BLaER1 treated with 17β-estradiol and CSF1 and Interleukin-3, amounts not matched to agents 10 nM and 100 nM (cell line): ENCODE data around the gene CENPP.

Experiments used
- H3K27ac ChIP-seq, 11 experiments: shearing (Covaris generic); formaldehyde crosslinking; 2 replicates each; pipeline ENCODE4 v1.8.1; 2022
- H3K27me3 ChIP-seq, 11 experiments: shearing (Covaris generic); formaldehyde crosslinking; 2 replicates each; pipeline ENCODE4 v1.8.1; 2022
- H3K36me3 ChIP-seq, 11 experiments: shearing (Covaris generic); formaldehyde crosslinking; 2 replicates each; pipeline ENCODE4 v1.8.1; 2022
- H3K4me1 ChIP-seq, 10 experiments: shearing (Covaris generic); formaldehyde crosslinking; 2 replicates each; pipeline ENCODE4 v1.8.1; 2022
- H3K4me2 ChIP-seq, 11 experiments: shearing (Covaris generic); formaldehyde crosslinking; 2 replicates each; pipeline ENCODE4 v1.8.1; 2022
- H3K4me3 ChIP-seq, 10 experiments: shearing (Covaris generic); formaldehyde crosslinking; 2 replicates each; pipeline ENCODE4 v1.8.1; 2022
- H3K9ac ChIP-seq, 11 experiments: shearing (Covaris generic); formaldehyde crosslinking; 2 replicates each; pipeline ENCODE4 v1.8.1; 2022
- H3K9me3 ChIP-seq, 11 experiments: shearing (Covaris generic); formaldehyde crosslinking; replicated peaks in 1 of 11; 2 replicates each; pipeline ENCODE4 v1.8.1; 2022
- H4K20me1 ChIP-seq, 11 experiments: shearing (Covaris generic); formaldehyde crosslinking; 2 replicates each; pipeline ENCODE4 v1.8.1; 2022
- Cebpa-rat ChIP-seq, 11 experiments: shearing (Covaris generic); IDR thresholded peaks; 2 replicates each; pipeline ENCODE4 v1.8.1; 2022

The CENPP gene

DNA sequence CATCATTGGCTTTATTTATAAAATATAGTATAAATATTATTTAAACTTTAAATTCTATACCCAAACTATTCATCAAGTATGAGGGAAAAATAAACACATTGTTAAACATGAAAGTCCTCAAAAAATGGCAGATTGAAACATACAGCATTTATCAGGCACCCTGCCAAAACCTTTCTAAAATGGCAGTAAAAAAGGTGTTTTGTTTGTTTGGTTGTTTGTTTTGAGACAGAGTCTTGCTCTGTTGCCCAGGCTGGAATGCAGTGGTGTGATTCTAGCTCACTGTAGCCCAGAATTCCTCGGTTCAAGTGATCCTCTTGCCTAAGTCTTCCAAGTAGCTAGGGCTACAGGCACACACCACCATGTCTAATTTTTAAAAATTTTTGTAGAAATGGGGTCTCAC, 270.2 kb downstream of the CENPP start:
- Histone ChIP-seq H3K4me2 (peak overlapping the region in 2 of 11 experiments; percentile 43 to 53; a peak in 1 of 22 replicates), H3K27ac (no peak overlapping the region), H3K27me3 (no peaks in the 10 kb centered on the region), H3K4me3 (no peak overlapping the region), H3K9me3 (no peaks in the 10 kb centered on the region), H3K9ac (no peak overlapping the region), H3K4me1 (peaks cover 0 to 12% (median 1%) of the 10 kb centered on the region in 10 experiments; a peak in 9 of 20 replicates), H4K20me1 (no peaks in the 10 kb centered on the region), H3K36me3 (no peaks in the 10 kb centered on the region)
- no peak for TF ChIP-seq Cebpa-rat (IDR thresholded peaks at IDR 0.05)

DNA sequence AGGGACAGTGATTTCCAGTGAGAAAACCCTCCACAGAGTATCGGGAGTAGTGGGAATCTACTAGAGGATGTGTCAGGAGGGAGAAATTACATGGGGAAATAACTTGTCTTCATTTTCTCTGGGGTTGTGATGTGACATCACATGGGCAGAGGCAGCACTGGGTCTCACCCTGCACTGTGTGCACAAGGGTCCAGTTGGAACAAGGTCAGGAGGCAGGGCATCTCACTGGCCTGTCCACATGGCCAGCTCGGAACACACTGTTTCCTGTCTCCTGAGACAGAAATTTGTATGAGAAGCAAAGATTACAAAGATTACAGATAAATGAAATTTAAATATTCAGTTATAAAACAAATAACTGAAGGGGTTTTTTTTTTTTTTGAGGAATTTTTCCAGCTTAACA, 272.6 kb downstream of the CENPP start:
- Histone ChIP-seq H3K4me1 (peaks cover 0 to 10% (median 1%) of the 10 kb centered on the region in 10 experiments; a peak in 9 of 20 replicates), H3K27ac (no peak overlapping the region), H3K4me2 (no peak overlapping the region), H4K20me1 (no peaks in the 10 kb centered on the region), H3K36me3 (peaks cover 0 to under 1% (median 0%) of the 10 kb centered on the region in 11 experiments; a peak in 2 of 22 replicates), H3K9ac (no peak overlapping the region), H3K9me3 (peaks cover 0 to 5% (median 3%) of the 10 kb centered on the region in 11 experiments; a peak in 17 of 22 replicates), H3K27me3 (no peaks in the 10 kb centered on the region), H3K4me3 (no peak overlapping the region)
- no peak for TF ChIP-seq Cebpa-rat (IDR thresholded peaks at IDR 0.05)

DNA sequence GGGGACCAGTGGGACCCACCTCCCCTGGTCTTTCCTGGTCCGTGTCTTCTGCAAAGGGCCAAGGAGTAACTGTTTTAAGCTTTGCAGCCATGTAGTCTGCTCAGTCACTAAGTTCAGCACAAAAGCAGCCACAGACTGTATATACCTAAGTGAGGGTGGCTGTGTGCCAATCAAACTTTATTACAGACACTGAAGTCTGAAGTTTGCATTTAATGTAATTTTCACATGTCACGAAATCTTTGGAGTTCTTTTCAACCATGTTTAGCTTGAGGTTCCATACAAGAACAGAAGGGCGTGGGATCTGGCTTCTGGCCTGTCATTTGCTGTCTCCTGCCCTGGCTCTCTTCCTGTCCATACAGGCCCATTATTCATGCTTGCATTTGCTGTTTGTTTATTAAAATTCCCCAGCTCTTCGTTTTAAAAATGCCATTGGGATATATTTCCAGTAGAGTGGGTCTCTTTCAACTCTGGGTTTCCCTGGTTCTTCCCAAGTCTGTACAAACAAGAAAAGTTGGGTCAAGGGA, 274.2 kb downstream of the CENPP start:
- peaks cover 14 to 21% (median 19%) of the 10 kb centered on the region in 11 experiments for H3K9me3 ChIP-seq
- H3K4me3 ChIP-seq = no peak overlapping the region
- peaks cover 0 to 16% (median 12%) of the 10 kb centered on the region in 11 experiments; a peak in 14 of 22 replicates for H3K36me3 ChIP-seq
- H4K20me1 ChIP-seq = no peaks in the 10 kb centered on the region
- no peak for TF ChIP-seq Cebpa-rat (IDR thresholded peaks at IDR 0.05)
- H3K9ac ChIP-seq = no peak overlapping the region
- H3K4me1 ChIP-seq = peaks cover 0 to 10% (median 1%) of the 10 kb centered on the region in 10 experiments; a peak in 9 of 20 replicates
- H3K4me2 ChIP-seq = no peak overlapping the region
- no peak overlapping the region for H3K27ac ChIP-seq
- no peaks in the 10 kb centered on the region for H3K27me3 ChIP-seq

DNA sequence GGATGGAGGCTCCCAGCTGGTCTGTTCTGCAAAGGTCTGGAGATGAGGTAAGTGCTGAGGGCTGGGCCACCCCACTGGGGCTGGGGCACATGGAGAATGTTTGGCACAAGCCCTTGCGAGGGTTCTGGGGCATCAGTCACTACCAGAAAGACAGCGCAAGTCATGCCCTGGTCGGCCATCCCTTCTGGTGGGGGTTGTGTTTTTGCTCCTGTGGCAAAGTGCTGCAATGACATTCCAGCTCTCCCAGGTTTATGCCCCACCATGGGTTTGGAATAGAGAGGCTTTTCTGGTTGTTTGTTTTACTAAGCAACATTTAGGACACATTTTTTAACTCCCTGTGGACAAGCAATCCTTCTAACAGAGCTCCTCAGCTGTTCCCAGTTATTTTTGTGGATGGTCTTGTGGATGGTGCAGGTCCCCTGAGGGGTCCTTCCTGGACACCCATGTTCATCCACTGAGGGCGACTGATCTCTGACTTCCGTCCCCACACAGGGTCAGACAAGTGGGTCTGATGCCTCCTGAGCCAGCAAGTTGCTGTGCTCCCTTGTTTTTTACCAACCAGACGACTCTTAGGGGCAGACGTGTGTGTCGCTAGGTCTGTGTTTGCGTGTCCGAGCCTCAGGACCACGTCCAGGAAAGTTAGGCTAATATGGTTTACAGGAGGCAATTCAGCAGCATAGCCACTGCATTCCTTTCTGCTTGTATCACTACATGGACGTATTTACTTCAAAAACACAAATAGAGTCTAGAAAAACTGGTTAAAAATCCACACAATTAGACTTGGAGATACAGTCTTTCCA, 274.9 kb downstream of the CENPP start:
- Histone ChIP-seq H3K27ac (no peak overlapping the region), H3K4me1 (peaks cover 0 to 10% (median 1%) of the 10 kb centered on the region in 10 experiments; a peak in 9 of 20 replicates)

DNA sequence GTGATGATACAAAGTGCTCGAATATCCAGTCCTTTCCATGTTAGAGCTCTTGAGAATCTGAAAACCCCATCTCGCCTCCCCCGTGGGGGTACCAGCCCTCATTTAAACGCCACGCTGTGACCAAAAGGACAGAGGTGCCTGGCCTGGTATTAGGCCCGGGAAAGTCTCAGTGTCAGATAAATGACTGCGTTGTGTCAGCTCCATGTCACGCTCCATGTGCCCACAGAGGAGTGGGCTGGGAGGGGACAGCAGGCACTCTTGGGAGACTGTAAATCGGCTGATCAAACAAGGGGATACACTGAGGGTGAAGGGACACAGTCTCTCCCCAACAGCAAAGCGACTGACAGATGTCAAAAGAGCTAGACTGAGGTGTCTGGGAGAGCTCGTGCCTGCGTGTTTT, 275.7 kb downstream of the CENPP start:
- TF ChIP-seq Cebpa-rat (IDR thresholded peaks at IDR 0.05) = no peak
- Histone ChIP-seq H3K4me2 (no peak overlapping the region), H4K20me1 (no peaks in the 10 kb centered on the region), H3K27ac (no peak overlapping the region; a peak in 1 of 22 replicates), H3K27me3 (no peaks in the 10 kb centered on the region), H3K4me1 (peaks cover 0 to 5% (median under 1%) of the 10 kb centered on the region in 10 experiments; a peak in 9 of 20 replicates), H3K9ac (no peak overlapping the region), H3K4me3 (no peak overlapping the region), H3K36me3 (peaks cover 0 to 26% (median 16%) of the 10 kb centered on the region in 11 experiments; a peak in 15 of 22 replicates), H3K9me3 (peaks cover 25 to 34% (median 30%) of the 10 kb centered on the region in 11 experiments)

More for the DNA sequence above, 274.9 kb downstream of the CENPP start:
- H3K27me3 ChIP-seq = no peaks in the 10 kb centered on the region
- no peak for TF ChIP-seq Cebpa-rat (IDR thresholded peaks at IDR 0.05)
- no peak overlapping the region for H3K4me2 ChIP-seq
- H4K20me1 ChIP-seq = no peaks in the 10 kb centered on the region
- H3K4me3 ChIP-seq = no peak overlapping the region
- peaks cover 21 to 28% (median 25%) of the 10 kb centered on the region in 11 experiments for H3K9me3 ChIP-seq
- peaks cover 0 to 22% (median 16%) of the 10 kb centered on the region in 11 experiments; a peak in 15 of 22 replicates for H3K36me3 ChIP-seq
- no peak overlapping the region for H3K9ac ChIP-seq

DNA sequence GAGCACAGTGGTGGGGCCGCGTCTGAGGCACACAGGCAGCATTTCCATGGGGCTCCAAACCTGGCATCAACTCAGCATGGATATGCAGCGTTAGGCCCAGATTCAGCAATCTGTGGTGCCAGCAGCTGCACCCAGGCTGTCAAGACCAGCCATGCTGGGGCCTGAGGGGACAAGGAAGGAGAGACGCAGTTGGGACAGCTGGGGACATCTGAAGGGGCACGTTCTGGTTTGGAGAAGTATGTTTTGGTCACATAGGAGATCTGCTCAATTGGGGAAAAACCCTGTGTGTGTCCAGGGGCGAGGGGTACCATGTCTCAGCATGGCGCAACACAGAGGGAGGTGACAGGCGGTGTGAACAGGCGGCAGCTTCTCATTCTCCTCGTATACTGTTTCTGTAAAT, 276.7 kb downstream of the CENPP start:
- Histone ChIP-seq H4K20me1 (no peaks in the 10 kb centered on the region), H3K9ac (no peak overlapping the region), H3K27me3 (no peaks in the 10 kb centered on the region), H3K4me3 (no peak overlapping the region), H3K4me2 (no peak overlapping the region), H3K27ac (no peak overlapping the region), H3K36me3 (peaks cover 0 to 26% (median 16%) of the 10 kb centered on the region in 11 experiments; a peak in 15 of 22 replicates), H3K4me1 (no peaks in the 10 kb centered on the region), H3K9me3 (peaks cover 25 to 34% (median 30%) of the 10 kb centered on the region in 11 experiments)
- no peak for TF ChIP-seq Cebpa-rat (IDR thresholded peaks at IDR 0.05)

DNA sequence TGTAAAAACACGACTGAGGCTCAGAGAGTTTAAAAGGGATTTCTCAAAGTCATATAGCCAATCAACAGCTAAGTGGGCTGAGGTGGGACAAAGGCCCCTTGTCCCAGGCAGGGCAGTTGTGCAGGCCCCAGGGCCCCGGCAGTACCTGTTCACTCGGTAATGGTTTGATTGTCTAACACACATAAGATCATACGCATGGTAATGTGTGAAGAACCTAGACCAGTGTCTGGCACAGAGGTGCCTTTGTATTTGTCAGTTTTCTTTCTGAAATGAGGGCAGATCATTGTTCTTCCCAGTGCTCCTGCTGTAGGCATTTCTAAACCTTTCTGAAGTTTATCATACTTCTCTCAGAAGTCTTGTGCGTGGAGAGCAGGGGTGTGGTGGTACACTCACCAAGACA, 277.3 kb downstream of the CENPP start:
- no peaks in the 10 kb centered on the region for H4K20me1 ChIP-seq
- peaks cover 0 to 26% (median 16%) of the 10 kb centered on the region in 11 experiments; a peak in 15 of 22 replicates for H3K36me3 ChIP-seq
- H3K9ac ChIP-seq = no peak overlapping the region
- no peak overlapping the region for H3K4me3 ChIP-seq
- H3K27me3 ChIP-seq = no peaks in the 10 kb centered on the region
- peaks cover 0 to 6% (median 0%) of the 10 kb centered on the region in 10 experiments; a peak in 2 of 20 replicates for H3K4me1 ChIP-seq
- H3K27ac ChIP-seq = no peak overlapping the region
- no peak overlapping the region for H3K4me2 ChIP-seq
- H3K9me3 ChIP-seq = peaks cover 25 to 34% (median 30%) of the 10 kb centered on the region in 11 experiments
- no peak for TF ChIP-seq Cebpa-rat (IDR thresholded peaks at IDR 0.05)

DNA sequence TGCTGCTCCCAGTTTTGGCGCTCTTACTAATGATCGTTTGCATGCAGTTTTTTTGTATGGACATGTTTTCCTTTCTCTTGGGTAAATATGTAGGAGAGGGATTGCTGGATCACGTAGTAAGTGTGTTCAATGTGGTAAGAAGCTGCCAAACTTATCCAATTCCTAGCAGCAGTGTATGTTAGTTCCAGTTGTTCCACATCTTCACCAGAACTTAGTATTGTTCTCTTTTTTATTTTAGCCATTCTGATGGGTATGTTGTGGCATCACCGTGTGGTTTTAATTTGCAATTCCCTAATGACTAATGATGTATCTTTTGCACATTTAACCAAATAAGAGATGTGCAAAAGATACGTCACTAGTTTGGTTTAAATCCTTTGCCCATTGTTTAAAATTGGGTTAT, 278.2 kb downstream of the CENPP start:
- no peak overlapping the region for H3K4me3 ChIP-seq
- peaks cover 0 to 26% (median 16%) of the 10 kb centered on the region in 11 experiments; a peak in 15 of 22 replicates for H3K36me3 ChIP-seq
- peaks cover 0 to 6% (median 0%) of the 10 kb centered on the region in 10 experiments; a peak in 2 of 20 replicates for H3K4me1 ChIP-seq
- no peaks in the 10 kb centered on the region for H3K27me3 ChIP-seq
- peaks cover 0 to 5% (median 0%) of the 10 kb centered on the region in 11 experiments; a peak in 1 of 22 replicates for H4K20me1 ChIP-seq
- peaks cover 25 to 34% (median 30%) of the 10 kb centered on the region in 11 experiments for H3K9me3 ChIP-seq
- no peak for TF ChIP-seq Cebpa-rat (IDR thresholded peaks at IDR 0.05)
- no peak overlapping the region for H3K4me2 ChIP-seq
- H3K9ac ChIP-seq = no peak overlapping the region
- H3K27ac ChIP-seq = no peak overlapping the region

DNA sequence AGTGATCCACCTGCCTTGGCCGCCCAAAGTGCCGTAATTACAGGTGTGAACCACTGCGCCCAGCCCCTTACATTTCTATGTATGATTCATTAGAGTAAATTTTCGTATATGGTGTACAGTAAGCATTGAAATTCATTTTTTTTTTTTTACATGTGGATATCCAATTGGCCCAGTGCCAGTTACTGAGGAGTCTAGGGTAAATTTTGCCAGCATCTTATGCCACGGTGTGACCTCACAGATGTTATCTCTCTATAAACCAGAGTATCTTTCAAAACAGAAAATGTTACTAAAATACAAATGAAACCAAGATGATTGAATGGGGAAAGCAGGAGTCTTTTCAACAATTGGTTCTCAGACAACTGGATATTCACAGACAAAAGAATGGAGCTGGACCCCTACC, 279.5 kb downstream of the CENPP start:
- Histone ChIP-seq H3K9ac (no peak overlapping the region), H3K36me3 (peaks cover 0 to 26% (median 16%) of the 10 kb centered on the region in 11 experiments; a peak in 15 of 22 replicates), H3K4me2 (no peak overlapping the region), H4K20me1 (peaks cover 0 to 7% (median 0%) of the 10 kb centered on the region in 11 experiments; a peak in 1 of 22 replicates), H3K9me3 (peaks cover 25 to 34% (median 30%) of the 10 kb centered on the region in 11 experiments), H3K4me3 (no peak overlapping the region), H3K27ac (no peak overlapping the region), H3K27me3 (no peaks in the 10 kb centered on the region), H3K4me1 (peaks cover 0 to 6% (median 0%) of the 10 kb centered on the region in 10 experiments; a peak in 2 of 20 replicates)
- no peak for TF ChIP-seq Cebpa-rat (IDR thresholded peaks at IDR 0.05)
